Stomach smooth muscle (tissue), 2 donors: ENCODE data around the gene CFAP61.
A peak's percentile ranks its signal among the peaks of the same experiment; 100 is the strongest.

Experiments
- H3K27ac ChIP-seq: one replicate; pipeline ENCODE4 v1.7.0; 2013; ENCODE audit warnings: mild to moderate bottlenecking, low read length, inconsistent platforms
- H3K27me3 ChIP-seq, 2 donors: one replicate each; pipeline ENCODE4 v1.7.0; 2013; ENCODE audit warnings: low read length in 2 of 2; ENCODE audit not compliant: insufficient read depth in 2 of 2, control insufficient read depth in 1 of 2
- H3K36me3 ChIP-seq, 2 donors: one replicate each; pipeline ENCODE4 v1.7.0; 2013; ENCODE audit warnings: low read length in 2 of 2; ENCODE audit not compliant: control insufficient read depth in 2 of 2, insufficient read depth in 2 of 2
- H3K4me1 ChIP-seq: one replicate; pipeline ENCODE4 v1.7.0; 2013; ENCODE audit warnings: low read length; ENCODE audit not compliant: control insufficient read depth, insufficient read depth
- H3K4me3 ChIP-seq, 2 donors: one replicate each; pipeline ENCODE4 v1.7.0; 2013; ENCODE audit warnings: low read length in 2 of 2
- H3K9ac ChIP-seq, 2 donors: one replicate each; pipeline ENCODE4 v1.7.0; 2013; ENCODE audit warnings: low read length in 2 of 2, mild to moderate bottlenecking in 1 of 2
- H3K9me3 ChIP-seq, 2 donors: one replicate each; pipeline ENCODE4 v1.7.0; 2013; ENCODE audit warnings: low read length in 2 of 2; ENCODE audit not compliant: control insufficient read depth in 2 of 2
- donor health status: healthy.
- donor health status: Pancreatic carcinoma.

CFAP61 gene

DNA sequence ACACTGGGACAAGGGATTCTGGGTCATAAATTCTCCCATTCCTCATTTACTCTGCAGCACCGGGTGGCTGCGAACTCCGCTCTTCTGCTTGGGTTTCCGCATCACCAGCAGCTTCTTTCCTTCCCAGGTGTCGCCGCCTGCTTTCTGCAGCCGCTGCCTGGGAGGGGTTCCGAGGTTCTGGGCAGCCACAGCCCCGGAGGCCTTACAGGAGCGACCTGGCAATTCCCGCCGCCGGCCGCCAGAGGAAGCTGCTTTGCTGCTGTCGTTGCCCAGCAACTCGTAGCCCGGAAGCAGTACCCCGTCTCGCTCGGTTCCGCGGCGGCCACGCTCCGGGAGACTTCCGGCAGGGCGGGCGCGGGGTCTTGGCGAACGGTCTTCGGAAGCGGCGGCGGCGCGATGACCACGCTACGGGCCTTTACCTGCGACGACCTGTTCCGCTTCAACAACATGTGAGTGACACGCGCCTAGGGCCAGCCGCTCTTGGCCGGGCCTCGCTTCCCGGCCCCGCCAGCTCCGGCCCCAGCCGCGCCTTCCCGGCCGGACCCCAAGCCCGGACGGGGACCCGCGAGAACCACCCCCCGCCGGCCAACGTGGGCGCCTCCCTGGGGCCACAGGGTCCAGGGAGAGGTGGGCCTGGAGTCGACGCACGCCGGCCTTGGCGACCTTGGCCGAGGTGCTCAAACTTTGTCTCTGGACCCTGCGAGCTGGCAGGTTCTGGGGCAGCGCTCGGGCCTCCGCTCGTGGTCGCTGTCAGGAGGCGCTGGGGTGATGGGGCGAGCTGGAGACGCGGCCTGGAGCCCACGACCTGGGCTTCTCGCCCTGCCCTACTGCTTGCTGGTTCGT lies 35.1 kb upstream of the CFAP61 start, which contains the start of gene NAA20:
NAA20 (plus strand) TSS at position 362 of the 843 bp plus-strand sequence; CDS start at position 397, 35 bp downstream.
- peaks cover 23% of the 10 kb centered on the region for H3K4me1 ChIP-seq
- H3K9ac ChIP-seq: peak within 1 kb of the TSS; percentile 74 to 76
- H3K9me3 ChIP-seq: no peaks in the 10 kb centered on the region
- H3K27me3 ChIP-seq: no peaks in the 10 kb centered on the region
- peak within 1 kb of the TSS; percentile 86 to 91 for H3K4me3 ChIP-seq
- no peak within 1 kb of the TSS for H3K27ac ChIP-seq
- peaks cover 0 to 2% of the 10 kb centered on the region in 2 donors for H3K36me3 ChIP-seq

DNA sequence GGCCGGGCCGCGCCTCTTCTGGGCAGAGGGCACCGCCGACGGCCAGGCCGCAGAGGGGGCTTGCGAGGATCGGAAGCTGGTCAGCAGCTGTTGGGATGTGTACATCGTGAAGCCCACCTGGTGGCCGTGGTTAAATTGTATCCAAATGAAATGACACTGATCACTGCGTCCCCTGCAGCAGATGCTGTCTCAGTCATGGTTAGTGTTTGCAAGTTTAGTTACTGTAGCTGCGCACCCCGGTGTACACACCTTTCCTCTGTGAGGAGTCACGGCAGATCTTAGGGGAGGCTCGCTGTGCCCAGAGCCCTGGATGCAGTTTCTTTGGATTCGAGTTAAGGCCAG lies 34.5 kb upstream of the CFAP61 start:
- Histone ChIP-seq H3K27ac (no peak overlapping the region), H3K4me1 (peaks cover 23% of the 10 kb centered on the region), H3K27me3 (no peaks in the 10 kb centered on the region), H3K9me3 (no peaks in the 10 kb centered on the region), H3K4me3 (peak overlapping the region; percentile 86 to 91), H3K36me3 (peaks cover 0 to 6% of the 10 kb centered on the region in 2 donors), H3K9ac (peak overlapping the region; percentile 74 to 76)

DNA sequence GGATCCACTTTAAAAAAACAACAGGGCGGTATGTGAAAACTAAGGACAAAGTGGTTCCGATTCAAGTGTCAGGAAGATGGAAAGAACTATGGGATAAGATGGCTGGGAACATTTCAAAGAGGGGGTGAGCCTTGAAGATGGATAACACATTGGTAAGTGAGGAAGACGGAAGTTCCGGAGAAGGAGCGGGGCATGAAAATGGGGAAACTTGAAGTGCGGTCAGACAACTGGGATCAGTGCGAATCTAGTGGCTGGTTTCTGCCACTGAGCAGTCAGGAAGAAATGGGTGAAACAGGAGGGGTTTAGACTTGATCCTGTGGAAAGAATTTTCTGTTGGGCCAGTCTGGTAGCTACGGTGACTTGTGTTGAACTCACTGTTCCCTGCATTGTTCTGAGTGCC lies 34.0 kb upstream of the CFAP61 start:
- Histone ChIP-seq H3K4me3 (peak overlapping the region; percentile 86 to 91), H3K4me1 (peaks cover 23% of the 10 kb centered on the region), H3K27me3 (no peaks in the 10 kb centered on the region)

DNA sequence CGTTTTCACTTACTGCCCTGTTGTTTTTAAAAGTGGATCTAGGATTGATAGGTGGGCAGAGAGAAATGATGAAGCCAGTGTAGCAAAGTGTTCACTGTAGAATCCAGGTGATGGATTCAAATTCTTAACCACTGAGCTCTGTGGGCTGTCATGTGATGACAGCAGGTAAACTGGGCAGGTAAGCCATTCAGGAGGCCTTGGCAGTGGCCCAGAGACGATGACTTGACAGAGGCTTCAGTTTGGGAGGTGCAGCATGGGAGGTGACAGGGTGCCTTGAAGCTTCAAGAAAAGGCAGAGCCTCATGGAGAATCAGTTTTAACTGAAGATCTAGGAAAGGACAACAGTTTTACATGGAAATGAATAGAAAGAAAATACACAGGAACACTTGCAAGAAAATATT lies 33.2 kb upstream of the CFAP61 start:
- Histone ChIP-seq H3K9me3 (no peaks in the 10 kb centered on the region), H3K27me3 (no peaks in the 10 kb centered on the region), H3K4me3 (peak overlapping the region in 1 of 2 donors; percentile 15), H3K36me3 (peaks cover 5 to 6% of the 10 kb centered on the region in 2 donors), H3K9ac (peak overlapping the region in 1 of 2 donors; percentile 29), H3K4me1 (peaks cover 23% of the 10 kb centered on the region), H3K27ac (no peak overlapping the region)

More for the DNA sequence above, 34.0 kb upstream of the CFAP61 start:
- Histone ChIP-seq H3K36me3 (peaks cover 1 to 6% of the 10 kb centered on the region in 2 donors), H3K9me3 (no peaks in the 10 kb centered on the region), H3K9ac (peak overlapping the region; percentile 6 to 76), H3K27ac (no peak overlapping the region)

DNA sequence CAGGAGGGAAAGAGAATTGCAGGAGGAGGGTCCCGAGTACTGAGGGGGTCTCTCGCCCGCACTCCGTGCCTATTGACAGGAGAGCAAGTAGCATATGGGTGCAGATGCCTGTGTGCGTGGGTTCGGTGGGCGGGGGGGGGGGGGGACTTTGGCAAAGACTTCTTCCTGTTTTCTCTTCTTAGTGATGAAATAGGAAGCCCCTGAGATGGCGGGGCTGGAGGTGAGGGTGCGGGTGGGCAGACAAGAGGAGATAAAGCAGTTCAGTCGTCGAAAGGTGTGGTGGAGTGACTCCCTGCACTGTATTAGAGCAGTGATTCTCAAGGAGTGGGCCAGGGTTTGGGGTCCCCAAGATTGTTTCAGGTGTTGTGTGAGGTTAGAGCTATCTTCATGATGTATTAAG lies 31.4 kb upstream of the CFAP61 start:
- Histone ChIP-seq H3K9ac (no peak overlapping the region), H3K4me3 (no peak overlapping the region), H3K27me3 (no peaks in the 10 kb centered on the region), H3K27ac (no peak overlapping the region), H3K9me3 (no peaks in the 10 kb centered on the region), H3K36me3 (peaks cover 6 to 9% of the 10 kb centered on the region in 2 donors), H3K4me1 (peaks cover 23% of the 10 kb centered on the region)

DNA sequence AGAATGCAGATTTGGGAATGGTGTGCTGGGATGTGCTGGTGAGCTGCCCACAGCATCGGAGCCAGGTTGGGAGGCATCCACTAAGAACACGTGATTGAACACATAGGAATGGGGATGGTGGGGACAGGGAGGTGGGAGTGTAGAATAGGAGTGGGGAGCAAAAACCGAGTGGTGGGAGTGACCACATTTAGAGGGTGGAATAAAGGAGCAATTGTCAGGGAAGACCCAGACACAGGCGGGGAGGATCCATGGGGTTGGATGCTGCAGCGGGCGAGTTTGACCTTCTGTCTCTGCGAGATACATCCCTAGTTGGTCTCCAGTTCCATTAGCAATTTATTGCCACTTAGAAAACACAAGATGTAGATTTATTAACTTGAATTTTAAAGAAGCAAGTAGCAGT lies 30.5 kb upstream of the CFAP61 start:
- H3K36me3 ChIP-seq: peaks cover 6 to 9% of the 10 kb centered on the region in 2 donors
- H3K27ac ChIP-seq: no peak overlapping the region
- no peak overlapping the region for H3K4me3 ChIP-seq
- H3K27me3 ChIP-seq: no peaks in the 10 kb centered on the region
- H3K9me3 ChIP-seq: no peaks in the 10 kb centered on the region
- peaks cover 23% of the 10 kb centered on the region for H3K4me1 ChIP-seq
- no peak overlapping the region for H3K9ac ChIP-seq

DNA sequence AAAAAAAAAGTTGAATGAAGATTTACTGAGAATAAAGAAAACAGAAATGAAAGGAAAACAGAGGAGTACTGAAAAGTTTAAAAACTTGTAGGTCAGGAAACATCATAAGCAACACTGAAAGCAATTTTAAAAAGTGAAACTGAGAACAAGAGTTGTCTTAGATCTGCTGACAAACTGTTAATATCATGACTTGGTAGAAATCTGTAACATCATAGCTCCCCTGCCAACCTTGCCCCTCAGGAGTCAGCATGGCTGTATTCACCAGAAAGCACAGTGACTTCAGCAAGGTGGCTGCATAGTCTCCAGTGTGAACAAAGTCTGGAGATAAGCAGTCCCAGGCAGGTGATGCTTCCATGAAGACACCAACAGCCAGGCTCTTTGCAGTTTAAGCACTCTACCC lies 29.8 kb upstream of the CFAP61 start:
- Histone ChIP-seq H3K27ac (no peak overlapping the region), H3K9ac (no peak overlapping the region), H3K4me3 (no peak overlapping the region), H3K9me3 (no peaks in the 10 kb centered on the region), H3K36me3 (peaks cover 6 to 9% of the 10 kb centered on the region in 2 donors), H3K27me3 (no peaks in the 10 kb centered on the region), H3K4me1 (peaks cover 23% of the 10 kb centered on the region)

DNA sequence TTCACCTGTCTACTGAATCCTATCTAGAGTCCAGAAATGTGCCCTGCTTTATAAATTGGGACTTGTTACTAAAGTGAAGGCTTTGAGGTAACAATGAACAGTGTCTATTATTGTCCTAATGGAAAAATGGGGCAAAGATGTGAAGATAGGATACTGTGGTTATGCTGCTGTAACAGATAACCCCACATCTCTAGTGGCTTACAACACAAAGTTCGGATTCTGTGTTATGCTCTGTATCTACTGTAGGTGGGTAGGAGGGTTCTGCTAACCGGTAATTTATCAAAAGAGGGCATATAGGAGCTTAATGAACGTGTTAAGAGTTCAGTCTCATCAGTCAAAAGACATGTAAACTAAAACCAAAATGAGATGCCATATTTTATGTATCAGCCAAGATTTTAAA lies 28.9 kb upstream of the CFAP61 start:
- no peaks in the 10 kb centered on the region for H3K9me3 ChIP-seq
- H3K27ac ChIP-seq: no peak overlapping the region
- no peak overlapping the region for H3K9ac ChIP-seq
- peaks cover 15% of the 10 kb centered on the region for H3K4me1 ChIP-seq
- no peaks in the 10 kb centered on the region for H3K27me3 ChIP-seq
- H3K36me3 ChIP-seq: peaks cover 6 to 11% of the 10 kb centered on the region in 2 donors
- H3K4me3 ChIP-seq: no peak overlapping the region

DNA sequence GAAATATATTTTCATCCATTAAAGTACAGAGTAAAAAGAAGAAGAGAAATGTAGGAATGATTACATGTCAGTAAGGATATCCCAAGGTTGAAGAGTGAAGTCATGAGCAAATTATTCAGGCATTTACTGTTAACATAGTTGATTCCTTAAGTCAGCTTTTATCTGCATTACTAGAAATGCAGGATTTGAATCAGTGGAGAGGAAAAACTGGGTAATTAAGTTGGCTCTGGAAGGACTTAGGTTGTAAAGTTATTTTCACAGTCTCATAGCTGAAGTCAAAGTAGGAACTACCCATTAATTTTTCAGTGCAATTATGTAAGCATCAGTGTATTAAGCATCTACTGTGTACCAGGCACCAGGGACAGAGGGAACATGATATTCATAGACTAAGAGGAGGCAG lies 27.4 kb upstream of the CFAP61 start:
- H3K4me1 ChIP-seq: peaks cover 3% of the 10 kb centered on the region
- peaks cover 4 to 13% of the 10 kb centered on the region in 2 donors for H3K36me3 ChIP-seq
- no peak overlapping the region for H3K4me3 ChIP-seq
- no peaks in the 10 kb centered on the region for H3K9me3 ChIP-seq
- no peak overlapping the region for H3K9ac ChIP-seq
- no peaks in the 10 kb centered on the region for H3K27me3 ChIP-seq
- no peak overlapping the region for H3K27ac ChIP-seq

DNA sequence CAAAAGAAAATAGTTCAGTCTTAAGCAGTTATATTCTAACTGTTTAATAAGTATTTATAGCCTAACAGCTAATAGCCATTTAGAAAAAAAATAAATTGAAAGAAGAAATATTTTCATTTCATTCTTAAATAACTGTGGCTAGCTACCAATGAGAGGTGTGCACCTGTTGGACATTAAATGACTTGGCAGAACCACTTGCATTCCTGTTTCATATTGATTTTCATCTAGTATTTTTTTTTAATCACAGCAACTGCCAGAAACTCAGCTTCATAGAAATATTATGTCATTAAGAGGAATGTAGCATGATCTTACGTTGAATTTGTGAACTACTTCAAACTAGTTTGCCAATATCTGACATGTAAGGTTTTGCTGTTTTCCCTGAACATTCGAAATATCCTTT lies 25.0 kb upstream of the CFAP61 start:
- Histone ChIP-seq H3K9ac (no peak overlapping the region), H3K9me3 (no peaks in the 10 kb centered on the region), H3K27me3 (no peaks in the 10 kb centered on the region), H3K4me3 (no peak overlapping the region), H3K27ac (no peak overlapping the region), H3K4me1 (no peaks in the 10 kb centered on the region), H3K36me3 (peaks cover 9 to 23% of the 10 kb centered on the region in 2 donors)

DNA sequence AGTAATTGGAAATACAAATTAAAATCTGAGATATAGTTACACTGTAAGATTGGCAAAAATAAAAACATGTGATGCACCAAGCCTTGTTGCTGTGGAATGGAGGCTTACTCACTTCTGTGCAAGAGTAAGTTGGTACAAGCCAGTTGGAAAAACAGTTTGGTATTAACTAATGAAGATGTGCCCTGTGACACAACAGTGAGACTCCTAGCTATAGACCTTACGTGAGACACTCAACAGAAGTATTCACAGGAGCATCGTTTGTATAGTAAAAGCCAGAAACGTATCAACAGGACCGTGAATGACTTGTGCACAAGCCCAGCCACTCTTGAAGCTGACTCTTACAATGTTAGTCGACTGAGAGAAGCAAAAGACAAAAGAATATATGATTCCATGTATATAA lies 20.5 kb upstream of the CFAP61 start:
- Histone ChIP-seq H3K27me3 (no peaks in the 10 kb centered on the region), H3K27ac (no peak overlapping the region), H3K36me3 (peaks cover 21 to 46% of the 10 kb centered on the region in 2 donors), H3K4me1 (no peaks in the 10 kb centered on the region), H3K4me3 (no peak overlapping the region), H3K9me3 (no peaks in the 10 kb centered on the region), H3K9ac (no peak overlapping the region)
